GM20000 (cell line): ENCODE measurements around the gene JAKMIP1.

Experiments
- DNase-seq: peaks from one replicate; pipeline ENCODE4 v3.0.0; 2012; ENCODE audit warnings: low spot score
- CTCF ChIP-seq: IDR thresholded peaks from 2 replicates; pipeline ENCODE4 v1.5.1; 2012; ENCODE audit warnings: mild to moderate bottlenecking, control low read depth; ENCODE audit errors: extremely low read depth, missing control alignments

The JAKMIP1 gene

GRCh38 chr4:6184169-6184568, 16.2 kb downstream of the JAKMIP1 start:
- no peak for TF ChIP-seq CTCF
- DNase-seq, result no peak

- peak; percentile 55 for DNase-seq
- TF ChIP-seq CTCF, result no peak
Measured at GRCh38 chr4:6183740-6184139, 16.6 kb downstream of the JAKMIP1 start.

DNA sequence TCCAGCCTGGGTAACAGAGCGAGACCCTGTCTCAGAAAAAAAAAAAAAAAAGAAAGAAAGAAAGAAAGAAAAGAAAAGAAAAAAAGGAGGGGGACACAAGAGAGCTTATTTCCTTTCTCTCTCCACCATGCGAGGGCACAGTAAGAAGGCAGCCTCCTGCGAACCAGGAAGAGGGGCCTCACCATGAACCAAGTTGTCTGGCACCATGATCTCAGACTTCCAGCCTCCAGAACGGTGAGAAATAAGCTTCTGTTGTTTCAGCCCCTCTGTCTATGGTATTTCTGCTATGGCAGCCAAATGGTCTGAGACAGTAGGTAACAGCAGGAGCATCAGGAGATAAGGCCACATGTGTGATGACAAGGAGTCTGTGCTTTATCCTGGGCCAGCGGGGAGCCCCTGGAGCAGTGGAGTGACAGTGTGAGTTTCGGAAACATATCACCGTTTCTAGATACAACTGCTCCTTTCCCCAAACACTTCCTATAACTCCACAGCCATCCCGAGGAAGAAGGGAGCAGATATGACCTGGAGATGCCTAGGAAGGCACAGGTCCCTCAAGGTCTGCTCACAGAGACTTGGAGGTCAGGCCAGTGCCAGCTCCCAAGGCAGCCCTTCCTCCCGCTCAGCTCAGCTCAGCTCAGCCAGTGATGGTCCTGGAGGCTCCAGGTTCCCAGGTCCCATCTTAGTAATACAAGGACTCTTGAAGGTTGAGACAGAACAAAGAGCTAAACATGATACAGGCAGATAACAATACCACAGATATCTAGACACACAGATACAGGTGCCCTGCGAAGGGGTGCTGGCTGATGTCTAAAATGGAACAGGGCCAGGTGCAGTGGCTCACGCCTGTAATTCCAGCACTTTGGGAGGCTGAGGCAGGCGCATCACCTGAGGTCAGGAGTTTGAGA, 17.7 kb downstream of the JAKMIP1 start:
- DNase-seq, result no peak
- no peak for TF ChIP-seq CTCF

DNA sequence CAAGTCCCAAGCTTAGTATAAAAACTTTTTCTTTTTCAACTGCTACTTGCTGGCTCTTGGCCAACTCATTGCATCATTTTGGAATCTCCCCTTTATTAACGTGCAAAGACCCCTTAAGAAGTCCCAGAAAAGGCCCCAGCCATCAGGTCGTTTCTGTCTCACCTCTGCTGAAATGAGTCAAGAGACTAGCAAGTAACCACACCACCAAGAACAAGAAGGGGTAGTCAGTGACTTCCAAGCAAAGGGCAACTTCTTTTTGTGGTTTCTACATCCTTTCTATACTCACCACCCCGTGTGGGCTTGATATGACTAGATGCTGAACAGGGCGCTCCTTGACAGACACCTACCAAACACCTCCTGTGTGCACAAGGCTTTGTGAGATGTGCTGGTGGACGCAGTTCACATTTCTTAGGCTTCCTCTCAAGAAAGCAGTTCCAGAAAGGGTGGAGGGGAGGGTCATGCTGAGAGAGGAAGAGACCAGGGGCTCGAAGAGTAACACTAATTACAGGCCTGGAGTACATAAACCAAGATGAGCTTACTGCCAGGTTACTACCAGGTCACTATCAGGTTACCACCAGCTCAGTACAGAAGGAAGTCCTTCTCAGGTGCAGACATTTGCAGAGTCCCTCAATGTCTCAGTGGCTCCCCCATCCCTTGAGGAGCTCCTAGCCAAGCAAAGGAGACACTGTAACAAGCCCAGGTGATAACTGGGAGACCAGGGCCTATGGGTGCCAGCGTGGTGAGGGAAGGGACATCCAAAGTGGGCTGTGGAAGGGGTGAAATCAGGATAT, 19.3 kb downstream of the JAKMIP1 start:
- DNase-seq, result peak; percentile 69
- TF ChIP-seq CTCF, result no peak

DNA sequence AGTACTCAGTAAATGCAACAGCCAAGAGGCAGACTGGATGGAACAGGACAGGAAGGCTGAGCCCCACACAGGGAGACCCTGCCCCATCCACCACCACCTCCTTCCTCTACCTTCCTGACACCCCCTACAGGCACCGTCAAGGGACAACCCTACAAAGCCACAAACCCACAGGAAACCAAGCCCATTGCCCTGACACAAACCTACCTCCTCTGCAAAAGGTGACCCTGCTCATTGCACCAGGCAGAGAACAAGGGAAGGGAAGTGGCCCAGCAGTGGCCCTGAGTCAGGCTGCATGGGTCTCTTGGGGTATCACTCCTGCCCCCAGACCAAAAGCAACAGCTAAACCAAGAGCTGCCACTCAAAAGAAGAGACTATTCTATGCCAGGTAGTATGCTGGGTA, 21.0 kb downstream of the JAKMIP1 start:
- TF ChIP-seq CTCF, result no peak

GRCh38 chr4:6178757-6179156, 21.6 kb downstream of the JAKMIP1 start:
- no peak for TF ChIP-seq CTCF
- DNase-seq, result no peak

More for the DNA sequence above, 21.0 kb downstream of the JAKMIP1 start:
- no peak for DNase-seq
